DND-41 (cell line): ENCODE measurements around the gene CARD11.

Source experiments
- ATAC-seq: fragments of 200-7000 bp; cut with Tn5 transposase; 3 replicates; pipeline ENCODE4 v1.9.1; 2021; ENCODE audit warnings: low read depth; ENCODE audit not compliant: insufficient read depth
- DNase-seq: peaks from one replicate; pipeline ENCODE4 v3.0.0-alpha.2; 2020
- H2AFZ ChIP-seq: 2 replicates; pipeline ENCODE4 v1.6.0; 2012; ENCODE audit warnings: low read depth, low read length
- H3K27ac ChIP-seq: 2 replicates; pipeline ENCODE4 v1.5.1; 2012; ENCODE audit warnings: low read length, inconsistent platforms
- H3K27me3 ChIP-seq: fragments of 200-600 bp; sonication (generic); 2 replicates; pipeline ENCODE4 v1.6.0; 2012; ENCODE audit warnings: low read length, mild to moderate bottlenecking, inconsistent platforms; ENCODE audit not compliant: insufficient read depth, poor library complexity
- H3K36me3 ChIP-seq: 2 replicates; pipeline ENCODE4 v1.5.1; 2012; ENCODE audit warnings: low read length, inconsistent platforms; ENCODE audit not compliant: insufficient read depth
- H3K4me1 ChIP-seq: 2 replicates; pipeline ENCODE4 v1.5.1; 2012; ENCODE audit warnings: mild to moderate bottlenecking, low read length; ENCODE audit not compliant: insufficient read depth
- H3K4me2 ChIP-seq: 2 replicates; pipeline ENCODE4 v1.6.0; 2012; ENCODE audit warnings: mild to moderate bottlenecking, moderate library complexity, low read length, inconsistent platforms; ENCODE audit not compliant: insufficient read depth
- H3K4me3 ChIP-seq, 2 experiments: fragments of 200-600 bp in 1 of 2; shearing (Covaris generic) in 1 of 2; 2 replicates each; pipeline ENCODE4 v1.5.1; 2012 to 2016; ENCODE audit warnings: inconsistent platforms in 2 of 2, low read length in 2 of 2, mild to moderate bottlenecking in 2 of 2, low read depth in 1 of 2, moderate library complexity in 1 of 2
- H3K79me2 ChIP-seq: 2 replicates; pipeline ENCODE4 v1.6.0; 2012; ENCODE audit warnings: low read length, inconsistent platforms; ENCODE audit not compliant: insufficient read depth
- H3K9ac ChIP-seq: 2 replicates; pipeline ENCODE4 v1.6.0; 2012; ENCODE audit warnings: low read depth, mild to moderate bottlenecking, inconsistent platforms, low read length, moderate library complexity
- H3K9me3 ChIP-seq: 2 replicates; pipeline ENCODE4 v1.5.1; 2012; ENCODE audit warnings: low read length, moderate library complexity, mild to moderate bottlenecking, inconsistent platforms; ENCODE audit not compliant: insufficient read depth, severe bottlenecking
- H4K20me1 ChIP-seq: 2 replicates; pipeline ENCODE4 v1.6.0; 2012; ENCODE audit warnings: low read length; ENCODE audit not compliant: insufficient read depth
- CTCF ChIP-seq: IDR thresholded peaks from 2 replicates; pipeline ENCODE4 v1.5.1; 2012; ENCODE audit warnings: borderline replicate concordance, low read length, moderate library complexity, mild to moderate bottlenecking; ENCODE audit not compliant: poor library complexity, severe bottlenecking; ENCODE audit errors: extremely low read depth
- EZH2 ChIP-seq: IDR thresholded peaks from 3 replicates; pipeline ENCODE4 v1.6.1; 2012; ENCODE audit warnings: borderline replicate concordance, low read depth, mild to moderate bottlenecking, moderate library complexity, low read length, inconsistent platforms; ENCODE audit not compliant: severe bottlenecking

Gene CARD11

GRCh38 chr7:2909043-2909442, 134.6 kb downstream of the CARD11 start:
- Histone ChIP-seq H2AFZ (no peak overlapping the region), H3K27me3 (no peaks in the 10 kb centered on the region), H3K27ac (no peak overlapping the region), H3K36me3 (no peaks in the 10 kb centered on the region), H3K4me3 (no peak overlapping the region), H4K20me1 (no peaks in the 10 kb centered on the region), H3K4me2 (no peak overlapping the region), H3K4me1 (no peaks in the 10 kb centered on the region), H3K9ac (no peak overlapping the region), H3K9me3 (no peaks in the 10 kb centered on the region), H3K79me2 (no peaks in the 10 kb centered on the region)
- TF ChIP-seq CTCF (no peak), EZH2 (no peak)
- no peak for ATAC-seq
- no peak for DNase-seq

GRCh38 chr7:2908103-2908683, 135.5 kb downstream of the CARD11 start:
- H2AFZ ChIP-seq, result no peak overlapping the region
- H3K4me3 ChIP-seq, result no peak overlapping the region
- H3K27ac ChIP-seq, result no peak overlapping the region
- no peak for TF ChIP-seq EZH2
- TF ChIP-seq CTCF, result no peak
- H4K20me1 ChIP-seq, result no peaks in the 10 kb centered on the region
- no peaks in the 10 kb centered on the region for H3K9me3 ChIP-seq
- no peaks in the 10 kb centered on the region for H3K36me3 ChIP-seq
- no peaks in the 10 kb centered on the region for H3K27me3 ChIP-seq
- no peaks in the 10 kb centered on the region for H3K79me2 ChIP-seq
- no peaks in the 10 kb centered on the region for H3K4me1 ChIP-seq
- H3K9ac ChIP-seq, result no peak overlapping the region
- no peak for ATAC-seq
- H3K4me2 ChIP-seq, result no peak overlapping the region
- DNase-seq, result no peak

GRCh38 chr7:2906197-2906931, 137.3 kb downstream of the CARD11 start:
- H3K4me2 ChIP-seq, result no peak overlapping the region
- TF ChIP-seq EZH2, result no peak
- TF ChIP-seq CTCF, result no peak
- H3K27ac ChIP-seq, result no peak overlapping the region

More at GRCh38 chr7:2906197-2906931, 137.3 kb downstream of the CARD11 start:
- Histone ChIP-seq H3K4me1 (no peaks in the 10 kb centered on the region), H3K36me3 (no peaks in the 10 kb centered on the region), H3K9ac (no peak overlapping the region), H3K27me3 (no peaks in the 10 kb centered on the region), H2AFZ (no peak overlapping the region), H3K79me2 (no peaks in the 10 kb centered on the region), H3K9me3 (no peaks in the 10 kb centered on the region), H3K4me3 (no peak overlapping the region), H4K20me1 (no peaks in the 10 kb centered on the region)
- ATAC-seq (no peak), DNase-seq (no peak)
